GM18505 (cell line): ENCODE results near the gene AKAP8L.

Experiments used
- ATAC-seq: cut with Tn5 transposase; IDR thresholded peaks from one replicate; pipeline ENCODE4 v1.9.1; 2021; ENCODE audit not compliant: unreplicated experiment
- POLR2A ChIP-seq: IDR thresholded peaks from 4 replicates; pipeline ENCODE4 v1.6.1; 2011; ENCODE audit warnings: borderline replicate concordance; ENCODE audit not compliant: insufficient read depth, insufficient read length; ENCODE audit errors: extremely low read depth

AKAP8L gene

DNA sequence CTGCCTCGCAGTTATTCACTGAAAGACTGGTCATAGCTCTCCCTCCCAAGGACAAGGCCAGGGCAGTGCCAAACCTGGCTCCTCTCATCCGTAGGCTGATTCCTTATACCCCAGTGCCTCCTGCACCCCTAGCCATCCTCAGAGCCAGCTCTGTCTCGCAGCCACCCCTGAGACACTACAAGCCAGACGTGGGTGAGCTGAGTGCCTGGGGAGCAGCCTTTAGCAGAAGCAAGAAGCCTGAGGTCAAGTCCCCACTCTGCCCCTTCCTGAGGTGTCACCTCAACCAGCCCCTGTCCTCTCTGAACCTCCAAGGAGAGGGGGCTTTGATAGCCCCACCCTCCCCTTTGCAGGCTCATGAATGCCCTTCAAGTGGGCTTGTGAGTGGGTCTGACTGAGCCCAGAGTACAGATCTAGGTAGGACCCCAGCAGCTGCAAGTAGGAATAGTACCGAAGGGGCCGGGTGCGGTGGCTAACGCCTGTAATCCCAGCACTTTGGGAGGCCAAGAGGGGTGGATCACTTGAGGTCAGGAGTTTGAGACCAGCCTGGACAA is 14.8 kb upstream of the AKAP8L start:
- no peak for TF ChIP-seq POLR2A
- no peak for ATAC-seq

DNA sequence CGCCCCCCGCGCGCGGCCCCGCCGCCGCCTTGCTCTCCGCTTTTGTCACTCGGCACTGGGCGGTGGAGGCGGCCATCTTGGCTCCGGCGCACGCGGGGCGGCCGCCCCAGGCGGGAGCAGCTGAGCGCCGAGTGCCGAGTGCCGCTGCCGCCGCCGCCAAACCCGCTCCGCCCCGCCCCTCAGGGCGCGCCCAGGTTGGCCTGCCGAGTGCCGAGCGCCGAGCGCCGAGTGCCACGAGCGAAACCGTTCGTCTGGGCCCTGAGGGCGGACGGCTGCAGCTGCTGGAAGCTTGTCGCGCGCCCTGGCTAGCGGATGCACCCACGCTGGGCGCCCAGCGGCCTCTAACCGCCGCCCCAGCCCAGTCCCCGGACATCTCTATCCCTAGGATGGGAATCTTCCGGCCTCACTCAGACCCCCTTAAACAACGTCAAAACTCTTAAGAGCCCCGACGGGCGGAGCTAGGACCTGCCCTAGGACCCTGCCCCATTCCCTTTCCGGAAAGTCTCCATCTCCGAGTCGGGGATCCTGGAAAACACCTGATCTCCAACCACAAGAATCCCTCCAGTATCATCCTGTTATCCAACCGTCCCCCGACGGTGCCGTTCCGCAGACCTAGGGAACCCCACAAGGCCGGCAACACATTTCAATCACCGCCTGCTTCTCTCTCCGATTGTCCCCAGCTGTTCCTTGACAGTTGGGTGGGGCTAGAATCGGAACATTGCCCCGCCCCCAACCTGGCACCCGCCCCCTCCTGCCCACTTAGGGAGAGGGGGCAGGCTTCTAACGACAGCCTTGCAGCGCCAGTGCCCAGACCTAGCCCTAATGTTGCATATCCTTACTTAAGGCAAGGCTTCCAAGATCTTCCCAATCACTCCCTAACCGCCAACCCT is 14.1 kb upstream of the AKAP8L start:
- peak; percentile 83 for ATAC-seq

DNA sequence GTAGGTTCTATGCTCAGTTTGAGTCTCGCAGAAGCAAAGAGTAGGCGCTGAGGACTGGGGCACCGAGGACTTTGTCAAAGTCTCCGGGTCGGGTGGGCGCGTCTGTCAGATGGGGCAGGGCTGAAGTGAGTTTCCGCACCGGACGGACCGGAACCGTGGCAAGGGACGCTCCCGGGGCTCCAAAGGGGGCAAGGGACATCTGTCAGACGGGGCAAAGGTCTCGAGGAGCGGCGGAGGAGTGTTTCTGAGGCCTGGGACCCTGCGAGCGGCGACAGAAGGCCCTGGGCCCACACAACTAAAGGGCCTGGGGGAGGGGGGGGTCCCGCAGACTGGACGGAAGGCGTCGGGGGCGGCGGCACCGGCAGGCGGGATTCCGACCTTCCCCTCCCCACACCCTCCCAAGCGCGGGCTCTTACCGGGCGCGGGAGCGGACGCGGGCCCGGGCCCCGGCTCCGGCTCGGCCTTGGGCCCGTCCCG is 13.3 kb upstream of the AKAP8L start:
- no peak for TF ChIP-seq POLR2A
- ATAC-seq, result peak; percentile 4

More for the DNA sequence above, 14.1 kb upstream of the AKAP8L start:
- peak; percentile 81 for TF ChIP-seq POLR2A

DNA sequence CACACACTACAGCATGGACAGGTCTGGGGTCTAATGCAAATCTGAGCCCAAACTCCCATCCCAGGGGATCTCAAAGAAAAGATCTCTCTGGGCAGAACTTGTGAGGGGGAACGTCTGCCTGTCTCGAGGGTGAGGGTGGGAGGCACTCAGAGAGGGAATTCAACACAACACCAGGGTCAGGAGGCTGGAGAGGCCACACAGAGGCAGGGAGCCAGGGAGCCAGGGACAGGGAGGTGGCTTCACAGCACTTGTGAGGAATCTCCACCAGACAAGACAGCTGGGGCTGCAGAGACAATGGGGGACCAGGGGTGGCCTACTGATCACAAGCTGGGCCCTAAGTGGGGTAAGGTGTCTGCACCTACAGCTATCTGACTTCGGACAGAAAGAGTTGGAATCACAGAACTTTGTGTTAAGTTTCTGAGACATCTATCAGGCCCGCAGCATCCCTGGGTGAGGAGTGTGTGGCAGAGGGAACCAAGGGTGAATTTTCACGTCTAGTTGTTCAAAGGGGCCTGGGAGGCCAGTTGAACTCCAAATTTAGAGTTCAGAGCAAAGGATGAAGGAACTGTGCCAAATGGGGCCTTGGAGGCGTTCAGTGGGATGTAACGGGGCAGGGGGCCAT is 12.7 kb upstream of the AKAP8L start:
- no peak for ATAC-seq

DNA sequence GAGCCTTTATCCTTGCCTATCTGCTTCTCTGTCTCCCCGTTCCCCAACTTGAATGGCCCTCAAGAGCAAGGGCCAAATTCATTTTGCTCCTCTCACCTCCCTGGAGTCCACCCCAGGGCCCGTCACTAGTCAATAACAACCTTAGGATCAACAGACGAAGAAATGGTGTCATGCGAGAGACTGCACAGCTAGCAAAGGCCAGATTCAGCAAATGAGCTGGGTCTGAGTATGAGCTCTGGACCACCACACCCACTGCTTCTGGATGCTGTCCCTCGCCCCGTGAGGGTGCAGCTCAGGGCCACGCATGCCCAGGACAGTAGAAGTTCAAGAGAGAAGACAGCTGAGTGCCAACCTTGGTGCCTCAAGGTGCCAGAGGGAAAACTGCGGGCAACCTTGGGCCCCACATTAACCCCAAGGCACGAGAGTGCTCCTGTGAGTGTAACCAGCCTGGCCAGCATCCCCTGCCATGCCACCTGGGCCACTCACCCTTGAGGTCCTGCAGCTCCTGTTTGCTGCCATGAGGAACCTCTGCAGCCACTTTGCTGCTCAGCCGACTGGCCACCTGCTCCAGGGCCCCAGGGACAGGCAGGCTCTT is 11.8 kb upstream of the AKAP8L start:
- no peak for TF ChIP-seq POLR2A
- no peak for ATAC-seq

More for the DNA sequence above, 12.7 kb upstream of the AKAP8L start:
- no peak for TF ChIP-seq POLR2A

DNA sequence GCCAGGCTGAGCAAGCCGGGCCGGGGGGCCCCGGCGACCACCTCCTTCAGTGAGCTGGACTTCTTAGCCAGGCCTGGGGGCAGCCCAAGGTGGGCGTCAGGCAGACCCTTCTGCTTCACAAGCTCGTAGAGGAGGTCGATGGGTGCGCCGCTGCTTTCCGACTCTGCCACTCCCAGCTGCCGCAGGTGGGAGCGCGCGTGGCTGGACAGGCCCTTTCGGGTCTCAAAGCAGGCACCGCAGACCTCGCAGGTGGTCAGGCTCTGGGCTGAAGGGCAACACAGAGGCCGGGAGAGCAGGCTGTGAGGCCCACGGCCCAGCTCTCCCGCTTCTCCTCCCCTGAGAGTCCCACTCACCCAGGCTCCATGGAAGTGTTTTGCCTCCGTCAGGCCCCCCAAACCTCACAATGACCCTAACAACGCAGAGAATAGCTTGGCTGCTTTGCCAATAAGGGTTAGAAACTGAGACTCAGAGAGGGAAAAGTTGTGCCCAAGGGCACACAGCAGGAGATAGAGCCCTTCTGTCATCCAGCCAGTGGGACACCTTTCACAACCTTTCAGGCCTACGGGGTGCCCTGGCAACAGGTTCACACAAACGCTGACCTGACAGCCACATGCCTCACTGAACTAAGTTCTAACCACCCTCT is 11.2 kb upstream of the AKAP8L start:
- no peak for TF ChIP-seq POLR2A
- no peak for ATAC-seq

DNA sequence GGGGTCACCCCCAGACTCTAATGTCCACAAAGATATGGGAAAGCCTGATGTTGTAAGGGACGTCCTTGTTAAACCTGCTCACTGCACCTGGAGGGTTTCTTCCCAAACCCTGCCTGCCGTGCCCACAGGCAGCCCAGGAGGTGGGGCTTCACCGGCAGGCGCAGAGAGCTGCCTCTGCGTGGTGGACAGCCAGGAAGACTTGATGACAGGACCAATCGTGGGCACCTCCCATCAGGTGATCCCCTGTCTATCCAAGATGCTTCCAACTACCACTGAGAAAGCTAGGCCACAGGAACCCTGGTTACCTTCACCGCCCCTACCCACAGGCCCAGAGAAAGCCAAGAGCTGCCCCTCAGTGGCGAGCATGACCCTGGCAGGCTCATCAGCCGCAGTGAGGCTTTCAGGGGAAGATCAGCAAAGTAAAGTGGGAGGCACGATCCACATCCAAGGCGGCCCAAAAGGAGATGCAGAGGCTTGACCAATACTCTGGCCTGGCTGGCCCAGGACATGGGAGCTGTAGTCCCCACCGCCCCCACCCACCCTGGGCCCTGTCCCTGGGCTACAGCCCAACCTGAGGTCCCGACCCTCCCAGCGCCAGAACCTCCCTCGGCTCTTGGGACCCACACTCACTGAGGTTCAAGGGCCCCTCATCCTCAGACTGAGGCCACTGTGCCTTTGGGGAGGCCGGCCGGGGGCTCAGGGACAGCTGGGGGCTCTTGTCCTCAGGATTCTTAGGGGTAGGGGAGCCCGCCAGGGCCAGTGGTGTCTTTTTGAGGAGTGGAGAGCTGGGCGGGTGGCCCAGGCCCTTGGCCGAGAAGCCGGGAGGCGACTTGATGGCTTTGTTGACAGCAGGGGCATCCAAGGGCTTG is 10.4 kb upstream of the AKAP8L start:
- no peak for ATAC-seq
- TF ChIP-seq POLR2A, result no peak

DNA sequence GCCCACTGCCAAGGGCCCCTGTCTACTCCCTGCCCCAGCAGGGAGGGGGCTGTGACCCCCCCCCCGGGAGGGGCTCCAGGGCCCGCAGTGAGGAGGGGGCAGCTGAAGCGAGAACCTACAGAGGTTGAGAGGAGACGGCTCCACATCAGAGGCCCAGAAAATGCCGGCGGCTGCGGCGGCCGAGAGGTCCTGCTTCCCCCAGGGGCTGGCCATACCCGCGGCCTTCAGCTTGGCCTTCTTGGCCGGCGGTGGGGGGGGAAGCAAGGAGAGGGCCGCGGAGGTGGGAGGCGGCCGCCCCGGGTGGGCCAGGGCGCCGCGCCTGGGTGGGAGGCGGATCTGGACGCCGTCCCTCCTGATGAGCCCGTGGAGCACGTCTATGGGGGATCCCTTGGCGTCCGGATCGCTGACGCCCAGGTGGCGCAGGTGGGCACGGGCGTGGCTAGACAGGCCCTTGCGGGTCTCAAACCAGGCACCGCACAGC is 9.2 kb upstream of the AKAP8L start:
- no peak for TF ChIP-seq POLR2A

DNA sequence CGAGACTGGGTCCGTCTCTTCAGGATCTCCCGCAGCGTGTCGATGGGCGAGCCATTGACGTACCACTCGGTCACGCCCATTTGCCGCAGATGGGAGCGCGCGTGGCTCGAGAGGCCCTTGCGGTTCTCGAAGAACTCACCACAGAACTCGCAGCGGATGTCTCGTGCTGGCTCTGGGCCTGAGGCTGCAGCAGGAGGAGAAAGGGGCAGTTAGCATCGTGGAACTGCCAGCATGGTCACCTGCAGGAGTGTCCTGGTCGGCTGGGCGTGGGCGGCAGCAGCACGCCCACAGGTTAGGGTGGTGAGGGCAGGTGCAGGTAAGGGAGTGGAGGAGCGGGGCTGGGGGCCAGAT is 8.5 kb upstream of the AKAP8L start:
- no peak for ATAC-seq
- no peak for TF ChIP-seq POLR2A

More for the DNA sequence above, 9.2 kb upstream of the AKAP8L start:
- ATAC-seq, result no peak

DNA sequence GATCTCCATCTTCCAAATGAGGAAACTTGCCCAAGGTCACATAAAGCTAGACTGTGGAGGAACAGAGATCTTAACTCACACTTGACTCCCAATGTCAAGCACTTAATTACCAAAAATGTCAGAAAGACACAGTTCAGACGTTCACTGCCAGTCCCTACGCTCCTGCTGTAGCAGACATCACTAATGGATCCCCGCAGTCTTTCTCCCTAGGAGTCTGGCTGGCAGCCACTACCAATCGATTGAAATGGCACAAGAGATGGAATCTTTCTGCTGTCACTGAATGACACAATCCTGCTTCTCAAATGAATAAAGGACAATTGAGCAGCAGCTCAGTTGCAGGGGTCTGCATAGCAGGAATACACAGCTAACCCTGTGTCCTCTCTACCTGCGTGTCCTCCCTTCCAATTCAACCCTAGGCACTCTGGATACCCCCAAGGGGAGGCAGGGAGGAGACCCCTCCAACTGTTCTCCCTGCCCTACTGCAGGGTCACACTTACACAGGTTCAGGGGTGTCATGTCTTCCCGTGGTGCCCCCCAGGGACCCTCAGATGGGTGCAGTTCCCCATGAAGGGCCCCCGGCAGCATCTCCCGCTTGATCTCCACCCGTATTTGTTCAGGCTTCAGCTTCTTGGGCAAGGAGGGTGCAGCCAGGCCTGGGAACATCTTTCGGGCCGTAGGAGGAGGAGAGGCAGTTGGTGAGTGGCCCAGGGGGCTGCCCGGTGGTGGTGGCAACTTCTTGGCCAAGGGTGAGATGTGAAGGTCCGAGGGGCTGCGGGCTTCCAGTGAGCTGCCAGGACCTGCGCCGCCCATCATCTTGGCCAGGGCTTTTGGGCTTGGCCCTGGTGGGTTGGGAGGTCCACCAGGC is 7.9 kb upstream of the AKAP8L start:
- no peak for TF ChIP-seq POLR2A
- ATAC-seq, result no peak

DNA sequence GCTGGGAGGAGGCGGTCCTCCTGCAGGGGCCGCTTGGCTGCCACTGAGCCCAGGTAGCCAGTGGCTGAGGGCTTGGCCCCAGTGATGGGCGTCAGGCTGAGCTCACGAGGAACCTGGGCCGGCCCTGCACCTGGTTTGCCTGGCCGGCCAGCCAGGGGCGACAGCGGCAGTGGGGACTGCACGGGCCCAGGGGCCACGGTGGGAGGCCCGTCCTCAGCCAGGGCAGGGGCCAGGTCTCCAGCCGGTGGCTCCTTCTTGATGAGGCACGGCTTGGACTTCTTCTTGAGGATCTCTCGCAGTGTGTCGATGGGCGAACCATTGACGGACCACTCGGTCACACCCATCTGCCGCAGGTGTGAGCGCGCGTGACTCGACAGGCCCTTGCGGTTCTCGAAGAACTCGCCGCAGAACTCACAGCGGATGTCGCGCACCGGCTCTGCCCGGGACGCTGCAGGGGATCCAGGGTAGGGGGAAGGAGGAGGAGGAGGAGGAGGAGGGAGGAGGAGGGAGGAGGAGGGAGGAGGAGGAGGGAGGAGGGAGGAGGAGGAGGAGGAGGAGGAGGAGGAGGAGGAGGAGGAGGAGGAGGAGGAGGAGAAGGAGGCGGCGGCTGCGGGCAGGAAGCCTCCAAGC is 6.6 kb upstream of the AKAP8L start:
- no peak for ATAC-seq
- no peak for TF ChIP-seq POLR2A
